HCT116 (cell line): ENCODE data around the gene MSH3. TPM values are rescaled to one million over a fixed set of nuclear protein-coding genes. Genes with fewer than 3 reads are reported as not detected.

ENCODE experiments used
- ATAC-seq: fragments of 200-7000 bp; cut with Tn5 transposase; 2 replicates; pipeline ENCODE4 v1.9.1; 2020; ENCODE audit warnings: mild to moderate bottlenecking, moderate library complexity
- BruUV-seq: library from RNA; stranded (reverse); fragments of 400-500 nt; replicated peaks from 2 replicates; lab custom pipeline; 2021; lab: Mats Ljungman, UMichigan
- CTCF ChIA-PET: fragments of 300-600 bp; sonication (Branson Sonifier 250); formaldehyde crosslinking; loops from one replicate; lab custom pipeline; 2021; ENCODE audit warnings: antibody characterized with exemption; lab: Charles Lee
- POLR2A ChIA-PET: fragments of 300-600, 350-600 bp; sonication (Branson Sonifier 250); formaldehyde crosslinking; loops from one replicate; lab custom pipeline; 2021; ENCODE audit warnings: antibody characterized with exemption; lab: Charles Lee
- RAD21 ChIA-PET, 2 experiments: fragments of 300-600 bp; sonication (Branson Sonifier 250); formaldehyde crosslinking; loops; one replicate each; lab custom pipeline; 2023; ENCODE audit warnings: low total read pairs in 2 of 2; ENCODE audit not compliant: uncharacterized antibody in 2 of 2, unreplicated experiment in 2 of 2, low non-redundant PET in 1 of 2; lab: Charles Lee
- DNase-seq: peaks from one replicate; pipeline ENCODE4 v3.0.0-alpha.2; 2010; ENCODE audit warnings: low read depth, low spot score
- H2AFZ ChIP-seq: fragments of 200-600 bp; shearing (Covaris generic), sonication (generic); 2 replicates; pipeline ENCODE4 v1.6.1; 2017; ENCODE audit warnings: low read depth, mixed run types, mixed read lengths, antibody characterized with exemption, low read length; ENCODE audit not compliant: poor library complexity, severe bottlenecking
- H3K27ac ChIP-seq: 2 replicates; pipeline ENCODE4 v1.5.1; 2012; ENCODE audit warnings: low read depth, low read length
- H3K27me3 ChIP-seq: fragments of 200-600 bp; sonication (generic); 2 replicates; pipeline ENCODE4 v1.6.1; 2016; ENCODE audit warnings: mixed run types, low read length, mixed read lengths; ENCODE audit not compliant: insufficient read depth
- H3K36me3 ChIP-seq, 2 experiments: fragments of 200-500 bp in 1 of 2; fragments of 200-600 bp in 1 of 2; sonication (Bioruptor generic) in 1 of 2; sonication (generic) in 1 of 2; 2 replicates each; pipeline versions ENCODE4 v1.5.1 to v1.6.1; 2014 to 2016; ENCODE audit warnings: low read length in 2 of 2, inconsistent platforms in 1 of 2, mixed read lengths in 1 of 2, mixed run types in 1 of 2; ENCODE audit not compliant: insufficient read depth in 2 of 2, control insufficient read depth in 1 of 2
- H3K4me1 ChIP-seq, 2 experiments: fragments of 200-600 bp in 1 of 2; sonication (generic) in 1 of 2; 2 replicates each; pipeline versions ENCODE4 v1.5.1 to v1.6.1; 2012 to 2017; ENCODE audit warnings: low read length in 2 of 2, inconsistent platforms in 1 of 2, mild to moderate bottlenecking in 1 of 2, mixed read lengths in 1 of 2, mixed run types in 1 of 2, moderate library complexity in 1 of 2; ENCODE audit not compliant: insufficient read depth in 2 of 2, control insufficient read depth in 1 of 2
- H3K4me2 ChIP-seq: fragments of 200-600 bp; sonication (generic); 2 replicates; pipeline ENCODE4 v1.6.1; 2017; ENCODE audit warnings: mixed run types, low read length, mixed read lengths
- H3K4me3 ChIP-seq, 2 experiments: fragments of 200-600 bp in 1 of 2; sonication (generic) in 1 of 2; replicated peaks in 1 of 2; 2 replicates each; pipeline ENCODE4 v1.5.1; 2011 to 2016; ENCODE audit warnings: low read length in 2 of 2, control low read depth in 1 of 2, low read depth in 1 of 2, mild to moderate bottlenecking in 1 of 2, mixed read lengths in 1 of 2, mixed run types in 1 of 2
- H3K79me2 ChIP-seq: fragments of 200-600 bp; sonication (generic); 2 replicates; pipeline ENCODE4 v1.6.1; 2017; ENCODE audit warnings: mild to moderate bottlenecking, mixed run types, low read length, moderate library complexity, mixed read lengths; ENCODE audit not compliant: insufficient read depth
- H3K9ac ChIP-seq: fragments of 200-600 bp; sonication (generic); 2 replicates; pipeline ENCODE4 v1.6.1; 2016; ENCODE audit warnings: low read length, mixed read lengths
- H3K9me2 ChIP-seq: fragments of 200-600 bp; sonication (generic), shearing (Covaris generic); 2 replicates; pipeline ENCODE4 v1.6.1; 2017; ENCODE audit warnings: mixed run types, mild to moderate bottlenecking, moderate library complexity; ENCODE audit not compliant: insufficient read depth
- H3K9me3 ChIP-seq, 2 experiments: fragments of 200-500 bp in 1 of 2; fragments of 200-600 bp in 1 of 2; sonication (Bioruptor generic) in 1 of 2; sonication (generic) in 1 of 2; 2 replicates each; pipeline ENCODE4 v1.6.1; 2014 to 2017; ENCODE audit warnings: low read length in 2 of 2, mixed read lengths in 2 of 2, inconsistent platforms in 1 of 2, low read depth in 1 of 2, mild to moderate bottlenecking in 1 of 2, mixed run types in 1 of 2, moderate library complexity in 1 of 2; ENCODE audit not compliant: control insufficient read depth in 1 of 2, insufficient read depth in 1 of 2
- H4K20me1 ChIP-seq: fragments of 200-600 bp; sonication (generic), shearing (Covaris generic); 2 replicates; pipeline ENCODE4 v1.6.1; 2017; ENCODE audit warnings: mixed run types, mild to moderate bottlenecking, moderate library complexity; ENCODE audit not compliant: insufficient read depth
- CEBPB ChIP-seq: IDR thresholded peaks from 2 replicates; pipeline ENCODE4 v1.6.1; 2012; ENCODE audit warnings: low read depth
- EGR1 ChIP-seq: IDR thresholded peaks from 2 replicates; pipeline ENCODE4 v1.6.1; 2012; ENCODE audit warnings: low read depth
- ELF1 ChIP-seq: IDR thresholded peaks from 2 replicates; pipeline ENCODE4 v1.6.1; 2012; ENCODE audit warnings: low read depth, borderline replicate concordance
- EZH2 ChIP-seq: fragments of 200-600 bp; sonication (generic); IDR thresholded peaks from 2 replicates; pipeline ENCODE4 v1.6.1; 2017; ENCODE audit warnings: antibody characterized with exemption, mixed run types
- EZH2phosphoT487 ChIP-seq: fragments of 200-600 bp; IDR thresholded peaks from 2 replicates; pipeline ENCODE4 v1.6.1; 2018; ENCODE audit warnings: antibody characterized with exemption, borderline replicate concordance
- POLR2AphosphoS5 ChIP-seq: IDR thresholded peaks from 2 replicates; pipeline ENCODE4 v1.6.1; 2011; ENCODE audit warnings: mild to moderate bottlenecking, low read depth, low read length, moderate library complexity
- SRF ChIP-seq: IDR thresholded peaks from 2 replicates; pipeline ENCODE4 v1.6.1; 2012; ENCODE audit warnings: low read depth
- YY1 ChIP-seq: IDR thresholded peaks from 2 replicates; pipeline ENCODE4 v1.6.1; 2011; ENCODE audit warnings: low read length, low read depth, moderate library complexity, mild to moderate bottlenecking; ENCODE audit not compliant: insufficient replicate concordance; ENCODE audit errors: extremely low read depth
- ZFX ChIP-seq: fragments of 450-650 bp; IDR thresholded peaks from 2 replicates; pipeline ENCODE4 v1.6.1; 2017
- intact Hi-C: fragments of 100-400 bp; cut with micrococcal nuclease; formaldehyde crosslinking; loops from 2 replicates; pipeline ENCODE4 v1.10.0; 2022
- total RNA-seq: library from RNA; stranded (reverse); gene quantifications from one replicate; pipeline ENCODE4 v1.2.1, GENCODE V29; 2021; ENCODE audit not compliant: unreplicated experiment
- TF ChIP-seq, protein P1 (sequence below), 3 experiments: fragments of 200-600 bp in 1 of 3; sonication (generic) in 1 of 3; IDR thresholded peaks in 2 of 3; conservative IDR thresholded peaks in 1 of 3; 2 replicates each; pipeline ENCODE4 v1.5.1; 2012 to 2017; ENCODE audit warnings: low read depth in 2 of 3, low read length in 2 of 3, antibody characterized with exemption in 1 of 3, borderline replicate concordance in 1 of 3, control low read depth in 1 of 3, mild to moderate bottlenecking in 1 of 3, mixed read lengths in 1 of 3, mixed run types in 1 of 3, moderate library complexity in 1 of 3; ENCODE audit not compliant: insufficient read depth in 1 of 3
- TF ChIP-seq, protein P2 (sequence below): IDR thresholded peaks from 2 replicates; pipeline ENCODE4 v1.6.1; 2012

The MSH3 gene
- total RNA-seq, 1 experiment from 2014 or later: 4.9 TPM

DNA sequence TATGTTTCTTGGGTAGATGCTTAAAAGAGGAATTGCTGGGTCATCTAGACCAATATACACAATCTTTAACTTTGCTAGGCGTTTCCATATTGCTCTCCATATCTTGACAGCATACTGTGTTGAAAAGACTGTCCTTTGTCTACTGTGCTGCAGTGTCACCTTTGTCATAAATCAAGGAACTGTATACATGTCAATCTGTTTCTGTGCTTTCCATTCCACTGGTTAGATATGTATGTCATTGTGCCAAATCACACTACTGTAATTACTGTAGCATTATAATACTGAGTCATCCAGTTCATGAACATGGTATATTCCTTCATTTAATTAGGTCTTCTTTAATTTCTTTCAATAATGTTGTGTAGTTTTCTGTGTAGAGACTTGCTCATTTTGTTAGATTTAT lies 156.0 kb downstream of the MSH3 start:
- no peaks in the 10 kb centered on the region for H4K20me1 ChIP-seq
- no peak for TF ChIP-seq ELF1
- TF ChIP-seq YY1: no peak
- no peak for TF ChIP-seq POLR2AphosphoS5
- TF ChIP-seq SRF: no peak
- TF ChIP-seq, protein P1, sequence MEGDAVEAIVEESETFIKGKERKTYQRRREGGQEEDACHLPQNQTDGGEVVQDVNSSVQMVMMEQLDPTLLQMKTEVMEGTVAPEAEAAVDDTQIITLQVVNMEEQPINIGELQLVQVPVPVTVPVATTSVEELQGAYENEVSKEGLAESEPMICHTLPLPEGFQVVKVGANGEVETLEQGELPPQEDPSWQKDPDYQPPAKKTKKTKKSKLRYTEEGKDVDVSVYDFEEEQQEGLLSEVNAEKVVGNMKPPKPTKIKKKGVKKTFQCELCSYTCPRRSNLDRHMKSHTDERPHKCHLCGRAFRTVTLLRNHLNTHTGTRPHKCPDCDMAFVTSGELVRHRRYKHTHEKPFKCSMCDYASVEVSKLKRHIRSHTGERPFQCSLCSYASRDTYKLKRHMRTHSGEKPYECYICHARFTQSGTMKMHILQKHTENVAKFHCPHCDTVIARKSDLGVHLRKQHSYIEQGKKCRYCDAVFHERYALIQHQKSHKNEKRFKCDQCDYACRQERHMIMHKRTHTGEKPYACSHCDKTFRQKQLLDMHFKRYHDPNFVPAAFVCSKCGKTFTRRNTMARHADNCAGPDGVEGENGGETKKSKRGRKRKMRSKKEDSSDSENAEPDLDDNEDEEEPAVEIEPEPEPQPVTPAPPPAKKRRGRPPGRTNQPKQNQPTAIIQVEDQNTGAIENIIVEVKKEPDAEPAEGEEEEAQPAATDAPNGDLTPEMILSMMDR (IDR thresholded peaks at IDR 0.05 in 2 of 3, conservative IDR thresholded peaks at IDR 0.05 in 1 of 3; ENCODE audit: borderline replicate concordance in 1 of 3, insufficient read depth in 1 of 3, low read depth in 2 of 3, low read length in 2 of 3): no peak
- TF ChIP-seq ZFX: no peak
- no peak for TF ChIP-seq CEBPB
- TF ChIP-seq EGR1: no peak
- TF ChIP-seq EZH2: no peak
- no peak for TF ChIP-seq EZH2phosphoT487
- TF ChIP-seq, protein P2, sequence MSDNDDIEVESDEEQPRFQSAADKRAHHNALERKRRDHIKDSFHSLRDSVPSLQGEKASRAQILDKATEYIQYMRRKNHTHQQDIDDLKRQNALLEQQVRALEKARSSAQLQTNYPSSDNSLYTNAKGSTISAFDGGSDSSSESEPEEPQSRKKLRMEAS: no peak
- TF ChIP-seq, all 23 proteins: peak for 0
- no peaks in the 10 kb centered on the region for H3K27me3 ChIP-seq
- ATAC-seq: no peak
- intact Hi-C loops: no loop called here
- H3K4me1 ChIP-seq: no peaks in the 10 kb centered on the region
- no peak for DNase-seq
- H2AFZ ChIP-seq: no peak overlapping the region
- H3K9me3 ChIP-seq: no peaks in the 10 kb centered on the region
- ChIA-PET CTCF (no interaction called here), POLR2A (no interaction called here), RAD21 (no interaction called here)
- no peak overlapping the region for H3K4me2 ChIP-seq
- BruUV-seq: no TSS peak
- no peaks in the 10 kb centered on the region for H3K79me2 ChIP-seq
- no peak overlapping the region for H3K4me3 ChIP-seq
- H3K36me3 ChIP-seq: no peaks in the 10 kb centered on the region
- H3K9me2 ChIP-seq: no peaks in the 10 kb centered on the region
- no peak overlapping the region for H3K9ac ChIP-seq
- H3K27ac ChIP-seq: no peak overlapping the region
